A549 (cell line): ENCODE data around the gene ZNF146.
A peak's percentile ranks its signal among the peaks of the same experiment; 100 is the strongest.

ENCODE experiments used
- CTCF ChIP-seq: fragments of >200 bp; sonication (Bioruptor Twin); formaldehyde crosslinking; IDR thresholded peaks from 3 replicates; pipeline ENCODE4 v1.5.1; 2016
- FOSB ChIP-seq: fragments of 250-450 bp; sonication (Bioruptor Pico); IDR thresholded peaks from 2 replicates; pipeline ENCODE4 v1.5.0; 2020; ENCODE audit warnings: mild to moderate bottlenecking, moderate library complexity
- PBX3 ChIP-seq: IDR thresholded peaks from 2 replicates; pipeline ENCODE4 v1.6.1; 2012
- REST ChIP-seq: fragments of 200-600 bp; sonication (generic); IDR thresholded peaks from 2 replicates; pipeline ENCODE4 v1.6.1; 2016; ENCODE audit warnings: antibody characterized with exemption, mild to moderate bottlenecking, moderate library complexity
- TF ChIP-seq, protein P1 (sequence below): fragments of 450-650 bp; IDR thresholded peaks from 2 replicates; pipeline ENCODE4 v1.6.1; 2014; ENCODE audit warnings: antibody characterized with exemption

GRCh38 chr19:36215276-36216123, 594 bp downstream of the ZNF146 start:
- TF ChIP-seq, protein P1, sequence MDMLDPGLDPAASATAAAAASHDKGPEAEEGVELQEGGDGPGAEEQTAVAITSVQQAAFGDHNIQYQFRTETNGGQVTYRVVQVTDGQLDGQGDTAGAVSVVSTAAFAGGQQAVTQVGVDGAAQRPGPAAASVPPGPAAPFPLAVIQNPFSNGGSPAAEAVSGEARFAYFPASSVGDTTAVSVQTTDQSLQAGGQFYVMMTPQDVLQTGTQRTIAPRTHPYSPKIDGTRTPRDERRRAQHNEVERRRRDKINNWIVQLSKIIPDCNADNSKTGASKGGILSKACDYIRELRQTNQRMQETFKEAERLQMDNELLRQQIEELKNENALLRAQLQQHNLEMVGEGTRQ = no peak
- no peak; the same call in 1 of the 2 replicates for TF ChIP-seq PBX3
- TF ChIP-seq REST = no peak
- peak; percentile 93 for TF ChIP-seq FOSB (CRISPR knock-in tag)
- TF ChIP-seq CTCF = no peak
